ENCODE measurements around the gene RIMS1. TPM values are rescaled to one million over a fixed set of nuclear protein-coding genes. Genes with fewer than 3 reads are reported as not detected.
A peak's percentile ranks its signal among the peaks of the same experiment; 100 is the strongest.

RIMS1 gene
- total RNA-seq, 1 experiment from 2014 or later: 4.4 TPM

DNA sequence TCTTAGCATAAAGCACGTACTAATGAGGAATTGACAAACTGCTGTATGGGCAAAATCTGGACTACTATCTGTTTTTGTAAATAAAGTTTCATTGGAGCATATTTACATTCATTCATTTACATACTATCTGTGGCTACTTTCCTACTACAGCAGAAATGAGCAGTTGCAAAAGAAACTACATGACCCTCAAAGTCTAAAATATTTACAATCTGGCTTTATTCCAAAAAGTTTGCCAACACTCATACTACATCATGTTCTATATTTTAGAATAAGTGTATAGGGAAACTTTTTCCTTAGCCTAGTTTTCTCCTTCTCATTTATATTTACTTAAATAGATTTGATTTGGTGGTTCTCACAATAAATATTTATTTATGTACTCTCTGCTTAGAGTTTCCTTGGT, 208.2 kb downstream of the RIMS1 start:
- no peak for DNase-seq (ENCODE audit: low spot score)

DNA sequence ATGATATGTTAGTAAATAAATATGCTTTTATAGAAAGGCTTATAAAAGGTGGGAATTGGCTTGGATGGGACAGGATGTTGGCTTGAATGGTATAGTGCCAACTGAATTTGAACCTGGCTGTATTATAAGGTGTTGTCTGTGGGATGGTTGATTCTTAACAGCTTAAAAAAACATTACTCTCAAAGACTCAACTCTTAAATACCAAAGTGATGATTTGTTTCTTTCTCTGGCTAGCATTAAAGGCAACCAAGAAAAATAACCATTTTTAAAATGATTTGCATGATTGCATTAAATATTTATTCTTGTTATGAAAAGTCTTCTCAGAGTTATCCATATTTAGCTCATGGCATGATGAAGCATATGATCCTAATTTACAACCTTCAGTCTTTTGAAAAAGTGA, 216.2 kb downstream of the RIMS1 start:
- DNase-seq (ENCODE audit: low spot score): no peak

- no peak for DNase-seq (ENCODE audit: low spot score)
Measured at GRCh38 chr6:72111611-72112010, 225.3 kb downstream of the RIMS1 start.

DNA sequence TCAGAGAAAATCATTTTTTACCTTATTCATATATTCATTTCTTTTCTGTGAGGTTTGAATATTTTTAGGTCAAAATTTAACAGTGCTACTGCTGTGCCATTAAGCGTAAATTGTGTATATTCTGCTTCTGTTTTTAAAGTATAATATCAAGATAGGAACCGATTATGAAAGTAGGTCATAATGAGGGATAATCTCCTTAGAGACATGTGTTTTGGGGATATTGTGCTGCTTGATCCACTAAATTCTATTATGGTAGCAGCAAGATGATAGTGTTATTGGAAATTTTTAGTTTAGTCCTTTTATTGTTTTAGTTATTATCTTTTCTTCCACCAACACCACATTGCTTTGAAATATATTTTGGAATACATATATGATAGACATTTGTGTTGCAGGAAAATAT, 244.0 kb downstream of the RIMS1 start:
- no peak for DNase-seq (ENCODE audit: low spot score)

DNA sequence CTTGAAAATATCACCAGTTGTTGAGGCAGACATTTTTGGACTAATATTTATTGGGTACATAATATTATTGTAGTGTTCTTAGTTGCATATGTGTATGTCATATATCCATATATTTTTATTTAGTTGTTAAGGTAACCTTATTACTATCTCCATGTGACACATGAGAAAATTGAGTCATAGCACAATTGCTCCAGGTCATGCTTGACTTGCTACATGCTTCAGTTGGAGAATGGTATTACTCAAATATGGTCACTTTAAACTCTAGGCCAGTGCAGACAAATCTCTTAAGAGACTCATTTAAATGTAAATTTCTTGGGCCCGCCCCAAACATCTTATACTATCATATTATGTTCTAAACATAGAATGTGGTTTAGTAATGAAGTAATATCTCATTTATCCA, 246.1 kb downstream of the RIMS1 start:
- DNase-seq (ENCODE audit: low spot score): no peak

DNA sequence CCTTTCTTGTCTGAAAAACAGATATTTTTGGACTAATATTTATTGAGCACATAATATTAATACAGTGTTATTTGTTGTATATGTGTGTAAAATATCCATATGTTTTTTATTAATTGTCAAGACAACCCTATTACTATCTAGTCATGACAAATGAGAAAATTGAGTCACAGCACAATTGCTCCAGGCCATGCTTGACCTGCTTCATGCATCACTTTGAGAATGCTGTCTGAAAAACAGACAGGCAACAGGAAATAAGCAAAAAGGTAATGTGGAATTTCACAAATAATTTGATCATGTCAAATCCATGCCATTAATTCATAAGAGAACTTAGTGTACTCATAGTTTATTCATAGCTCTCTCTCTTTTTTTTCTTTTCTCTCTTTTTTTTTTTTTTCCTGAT, 246.5 kb downstream of the RIMS1 start:
- DNase-seq (ENCODE audit: low spot score): no peak

GRCh38 chr6:72133324-72133723, 247.0 kb downstream of the RIMS1 start:
- no peak for DNase-seq (ENCODE audit: low spot score)

GRCh38 chr6:72140795-72141194, 254.4 kb downstream of the RIMS1 start:
- DNase-seq (ENCODE audit: low spot score): no peak

GRCh38 chr6:72149715-72150114, 263.4 kb downstream of the RIMS1 start:
- DNase-seq (ENCODE audit: low spot score): no peak

- no peak for DNase-seq (ENCODE audit: low spot score)
Measured at GRCh38 chr6:72151742-72152141, 265.4 kb downstream of the RIMS1 start.

- peak; percentile 16 for DNase-seq (ENCODE audit: low spot score)
Measured at GRCh38 chr6:72175916-72176315, 289.6 kb downstream of the RIMS1 start.

DNA sequence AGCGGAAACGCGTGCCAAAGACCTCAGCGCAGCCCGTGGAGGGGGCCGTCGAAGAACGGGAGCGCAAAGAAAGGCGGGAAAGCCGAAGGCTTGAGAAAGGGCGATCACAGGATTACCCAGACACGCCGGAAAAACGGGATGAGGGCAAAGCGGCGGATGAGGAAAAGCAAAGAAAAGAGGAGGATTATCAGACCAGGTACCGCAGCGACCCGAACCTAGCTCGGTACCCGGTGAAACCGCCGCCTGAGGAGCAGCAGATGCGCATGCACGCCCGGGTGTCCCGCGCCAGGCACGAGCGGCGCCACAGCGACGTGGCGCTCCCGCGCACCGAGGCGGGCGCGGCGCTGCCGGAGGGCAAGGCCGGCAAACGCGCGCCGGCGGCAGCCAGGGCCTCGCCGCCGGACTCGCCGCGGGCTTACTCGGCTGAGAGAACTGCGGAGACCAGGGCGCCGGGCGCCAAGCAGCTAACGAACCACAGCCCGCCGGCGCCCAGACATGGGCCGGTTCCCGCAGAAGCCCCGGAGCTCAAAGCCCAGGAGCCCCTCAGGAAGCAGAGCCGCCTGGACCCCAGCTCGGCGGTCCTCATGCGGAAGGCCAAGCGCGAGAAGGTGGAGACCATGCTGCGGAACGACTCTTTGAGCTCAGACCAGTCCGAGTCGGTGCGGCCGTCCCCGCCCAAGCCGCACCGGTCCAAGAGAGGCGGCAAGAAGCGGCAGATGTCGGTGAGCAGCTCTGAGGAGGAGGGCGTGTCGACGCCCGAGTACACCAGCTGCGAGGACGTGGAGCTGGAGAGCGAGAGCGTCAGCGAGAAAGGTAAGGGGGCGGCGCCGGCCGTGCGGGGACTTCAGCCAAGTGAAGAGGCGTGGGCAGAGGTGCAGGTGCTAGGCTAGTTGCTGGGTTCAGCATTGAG, 296.2 kb downstream of the RIMS1 start:
- DNase-seq (ENCODE audit: low spot score): no peak

DNA sequence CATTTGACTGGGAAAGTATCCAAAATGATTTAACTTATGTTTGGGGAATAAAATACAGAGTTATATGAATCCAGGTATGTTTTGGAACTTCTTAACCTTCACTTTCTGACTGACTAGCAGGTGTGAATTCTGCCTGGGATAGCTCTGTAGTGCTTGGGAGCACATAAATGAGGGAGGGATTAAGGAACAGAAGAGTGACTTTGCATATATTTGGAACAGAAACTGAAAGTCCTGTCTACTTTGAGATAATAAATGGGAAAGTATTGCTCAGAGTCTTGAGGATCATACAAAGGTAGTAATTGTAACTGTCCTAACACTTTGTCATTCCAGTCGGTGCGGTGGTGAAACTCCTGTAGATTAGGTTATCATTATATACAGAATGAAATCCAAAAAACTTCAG, 317.6 kb downstream of the RIMS1 start:
- peak; percentile 16 for DNase-seq (ENCODE audit: low spot score)

DNA sequence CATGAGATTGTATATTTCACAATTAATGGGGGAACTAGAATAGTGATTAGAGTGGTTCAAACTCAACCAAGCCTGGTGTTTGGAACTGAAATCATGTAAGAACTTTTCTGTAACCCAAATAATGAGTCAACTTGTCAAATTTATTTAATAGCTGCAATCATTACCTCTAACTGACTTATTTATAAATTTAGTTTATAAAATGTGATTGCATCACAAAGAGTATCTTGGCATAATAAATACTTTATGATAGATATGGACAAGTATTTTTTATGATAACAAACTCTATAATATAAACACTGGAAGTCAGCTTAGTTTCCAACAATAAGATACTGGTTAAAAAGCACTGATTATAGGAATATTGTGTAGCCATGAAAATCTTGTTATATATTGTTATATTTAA, 319.1 kb downstream of the RIMS1 start:
- no peak for DNase-seq (ENCODE audit: low spot score)

DNA sequence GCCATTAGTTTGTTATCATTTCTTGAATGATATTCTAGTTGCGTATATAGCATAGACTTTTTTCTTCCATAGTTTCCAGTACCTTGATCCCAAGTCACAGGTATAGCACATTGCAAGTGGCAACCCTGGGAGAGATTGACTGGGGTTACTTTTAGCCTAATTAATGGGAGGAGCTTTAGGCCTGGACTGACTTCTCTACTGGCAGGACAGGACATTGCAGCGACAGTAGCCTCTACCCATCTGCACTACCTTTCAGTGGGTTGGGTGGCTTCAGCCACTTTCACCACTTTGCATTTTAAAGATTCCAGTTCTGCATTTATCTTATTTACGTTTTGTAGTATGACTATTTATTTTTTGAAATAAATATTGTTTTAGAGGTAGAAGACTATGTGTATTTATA, 320.3 kb downstream of the RIMS1 start:
- DNase-seq (ENCODE audit: low spot score): no peak

DNA sequence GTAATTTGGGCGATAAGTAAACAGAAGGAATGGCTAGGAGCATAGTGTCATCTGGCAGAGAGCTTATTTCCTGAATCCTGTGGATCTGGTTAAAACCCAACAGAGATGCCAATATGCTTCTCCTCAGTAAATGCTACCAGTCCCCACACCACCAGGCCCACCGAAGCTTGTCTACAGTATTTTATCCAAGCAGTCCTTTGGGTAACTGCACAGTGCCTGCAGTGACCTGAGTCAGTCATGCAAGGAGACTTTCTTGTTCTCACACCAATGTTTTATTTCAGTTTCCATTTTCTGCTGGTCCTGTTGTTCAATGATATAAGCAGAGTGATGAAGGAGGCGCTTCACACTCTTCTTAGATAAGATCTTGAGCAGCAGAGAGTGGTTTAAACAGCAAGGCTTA, 326.3 kb downstream of the RIMS1 start:
- DNase-seq (ENCODE audit: low spot score): no peak

DNA sequence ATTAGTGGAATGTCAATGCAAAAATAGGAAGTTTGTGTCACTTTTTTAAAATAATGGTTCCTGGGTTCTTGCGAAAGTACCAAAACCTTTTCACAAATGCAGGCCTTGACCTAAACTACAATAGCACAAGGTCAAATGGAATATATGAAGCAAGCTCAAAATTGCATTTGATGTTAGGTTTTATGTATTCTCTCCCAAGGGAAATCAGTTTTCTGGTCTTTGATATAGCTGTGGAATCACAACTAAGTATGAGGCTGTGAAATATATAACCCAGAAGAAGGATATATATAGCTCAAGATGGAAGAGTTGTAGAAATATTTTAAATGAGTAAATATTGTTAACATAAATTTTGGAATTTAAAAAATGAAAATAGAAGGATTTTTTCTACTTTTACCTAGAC, 327.3 kb downstream of the RIMS1 start:
- no peak for DNase-seq (ENCODE audit: low spot score)

- no peak for DNase-seq (ENCODE audit: low spot score)
Measured at GRCh38 chr6:72216222-72217068, 330.1 kb downstream of the RIMS1 start.

DNA sequence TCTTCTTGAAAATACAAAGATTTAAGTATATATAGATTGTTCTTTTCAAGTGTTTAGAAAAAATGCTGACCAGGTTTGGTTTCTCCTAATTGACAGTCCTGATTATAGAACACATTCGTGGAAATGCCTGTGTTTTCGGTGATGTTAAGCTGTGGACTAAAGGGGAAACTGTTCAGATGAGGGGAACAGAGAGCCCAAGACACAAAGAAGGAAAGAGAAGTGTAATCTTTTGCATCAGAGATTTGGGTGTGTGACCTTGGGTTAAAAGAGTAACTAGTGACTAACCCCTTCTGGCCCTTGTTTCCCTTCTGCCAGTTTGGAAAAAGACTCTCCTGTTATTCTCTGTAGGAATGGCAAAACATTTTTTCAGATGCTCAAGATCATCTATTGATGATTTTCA, 331.3 kb downstream of the RIMS1 start:
- DNase-seq (ENCODE audit: low spot score): no peak

- DNase-seq (ENCODE audit: low spot score): peak; percentile 58
Measured at GRCh38 chr6:72218125-72218524, 331.8 kb downstream of the RIMS1 start.

DNA sequence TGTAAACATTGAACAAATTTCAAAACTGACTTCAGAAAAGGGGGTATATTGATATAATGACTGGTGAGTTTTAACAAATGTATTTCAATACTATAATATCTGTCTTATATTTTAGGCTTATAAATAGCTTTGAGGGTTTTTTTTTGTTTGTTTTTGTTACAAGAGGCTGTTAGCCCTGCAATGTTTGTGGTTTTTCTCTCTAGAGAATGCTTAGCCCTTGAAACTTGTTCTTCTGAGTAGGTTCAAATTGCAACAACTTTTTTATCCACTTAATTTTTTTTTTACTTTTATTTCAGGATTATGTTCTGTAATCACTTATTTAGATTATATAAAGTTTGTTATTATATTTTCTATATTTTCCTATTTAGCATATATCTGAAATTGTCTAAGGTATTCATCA, 333.2 kb downstream of the RIMS1 start:
- peak; percentile 20 for DNase-seq (ENCODE audit: low spot score)

DNA sequence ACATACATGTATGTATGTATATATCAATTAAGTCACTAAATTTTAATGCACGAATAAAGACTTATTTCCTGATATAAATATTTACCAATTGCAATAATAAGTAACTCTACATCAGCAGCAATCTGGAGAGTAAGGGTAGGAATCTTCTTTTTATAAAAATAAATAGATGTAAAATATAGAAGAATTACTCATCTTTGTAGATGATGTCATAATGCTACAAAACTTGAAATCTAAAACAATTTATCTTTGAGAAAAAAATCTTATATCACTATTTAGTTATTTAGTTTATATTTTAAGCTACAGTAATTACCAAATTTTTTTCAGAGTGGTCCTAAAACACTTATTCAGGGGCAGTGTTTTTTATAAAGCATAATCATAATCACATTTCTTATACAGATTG, 351.7 kb downstream of the RIMS1 start:
- no peak for DNase-seq (ENCODE audit: low spot score)

- DNase-seq (ENCODE audit: low spot score): no peak
Measured at GRCh38 chr6:72238900-72239299, 352.6 kb downstream of the RIMS1 start.

Measured in H4 (cell line).